ENCODE results near the gene STK32C. TPM values are rescaled to one million over a fixed set of nuclear protein-coding genes. Genes with fewer than 3 reads are reported as not detected.

STK32C gene
- total RNA-seq, 1 experiment from 2014 or later, result 7.6 TPM

- peak; percentile 23 for DNase-seq (ENCODE audit: low read depth, low spot score)
- in situ Hi-C loops (cut with HindIII; ENCODE audit: low pct_unique_long_range_greater_than_20kb, low sequenced_read_pairs), result no loop called here
Measured at GRCh38 chr10:132158122-132158741, 149.5 kb downstream of the STK32C start.

Other genes starting within 250 kb of the STK32C start
- 0.03 TPM in 1 of 2 replicates, not detected in the other for gene JAKMIP3, start 242.0 kb downstream of the STK32C start, total RNA-seq (2014; rRNA removed; shearing (Covaris generic))
- 2.5 and 2.7 TPM in 2 replicates for gene DPYSL4, start 121.0 kb downstream of the STK32C start, total RNA-seq (2014; rRNA removed; shearing (Covaris generic))
- gene LRRC27, start 24.2 kb upstream of the STK32C start, total RNA-seq (2014; rRNA removed; shearing (Covaris generic)), result 2.0 and 5.1 TPM in 2 replicates
- 6.4 and 7.6 TPM in 2 replicates for gene PWWP2B, start 89.2 kb upstream of the STK32C start, total RNA-seq (2014; rRNA removed; shearing (Covaris generic))
- gene INPP5A, start 229.8 kb upstream of the STK32C start, total RNA-seq (2014; rRNA removed; shearing (Covaris generic)), result 11.1 and 12.8 TPM in 2 replicates

All from SK-MEL-5 (cell line).